Measurements from ENCODE around the gene RABAC1. TPM values are rescaled to one million over a fixed set of nuclear protein-coding genes. Genes with fewer than 3 reads are reported as not detected.

RABAC1 gene
- total and polyA plus RNA-seq, 2 of the 4 experiments (the other 2 are of a cell fraction): 117 to 276 TPM

DNA sequence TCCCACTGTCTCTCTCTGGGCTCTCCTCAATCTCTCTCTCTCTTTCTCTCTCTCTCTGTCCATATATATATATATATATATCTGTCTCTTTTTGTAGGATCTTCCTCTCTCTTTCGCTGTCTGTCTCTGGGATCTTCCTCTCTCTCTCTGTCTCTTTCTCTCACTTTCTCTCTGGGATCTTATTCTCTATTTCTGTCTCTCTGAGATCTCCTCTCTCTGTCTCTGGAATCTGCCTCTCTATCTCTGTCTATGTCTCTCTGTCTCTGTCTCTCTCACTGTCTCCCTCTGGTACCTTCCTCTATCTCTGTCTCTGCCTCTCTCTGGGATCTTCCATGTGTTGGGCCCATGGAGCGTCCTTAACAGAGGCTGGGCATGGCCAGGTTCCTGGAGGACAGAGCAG is 31.5 kb upstream of the RABAC1 start:
- POLR2A ChIA-PET (ENCODE audit: unreplicated experiment): no interaction called here
- H4K91ac ChIP-seq (ENCODE audit: insufficient read depth, low read depth, low read length): no peak overlapping the region
- CTCF ChIA-PET: no interaction called here
- H3K56ac ChIP-seq (ENCODE audit: extremely low read depth, insufficient read depth, low read length): no peak overlapping the region
- H3K4ac ChIP-seq (ENCODE audit: low read depth, low read length): no peak overlapping the region
- H3K4me2 ChIP-seq (ENCODE audit: low read depth, low read length): no peak overlapping the region
- 33% methylated on average over 1 of the region's 2 CpGs; no CpG with 5 or more reads in 1 of the 2 experiments for WGBS, 2 experiments (ENCODE audit: extremely low coverage in 2 of 2, insufficient read length in 1 of 2)
- no peak overlapping the region for H2BK5ac ChIP-seq (ENCODE audit: low read depth, low read length, poor library complexity, severe bottlenecking)
- no TSS peak for BruUV-seq (replicated peaks)
- no peak overlapping the region for H2BK120ac ChIP-seq (ENCODE audit: low read depth, low read length)
- peaks cover 8% of the 10 kb centered on the region; the same call in 1 of the 2 replicates for H3K9me1 ChIP-seq (ENCODE audit: insufficient read depth, low read length)
- DNase-seq (no peak), ATAC-seq (ENCODE audit: low read depth) (no peak)
- no peak overlapping the region for H2BK15ac ChIP-seq (ENCODE audit: low read depth, low read length)
- no peak overlapping the region for H3K23ac ChIP-seq (ENCODE audit: low read depth, low read length)
- no peak overlapping the region for H4K8ac ChIP-seq (ENCODE audit: low read depth in 2 of 2, low read length in 2 of 2)
- H3K9ac ChIP-seq (ENCODE audit: low read depth, low read length): no peak overlapping the region
- no peak overlapping the region for H3K27ac ChIP-seq (ENCODE audit: insufficient read depth, low read length)
- no peaks in the 10 kb centered on the region for H3K79me1 ChIP-seq (ENCODE audit: low read depth in 1 of 2, low read length in 2 of 2)
- H3K27me3 ChIP-seq (ENCODE audit: control insufficient read depth, insufficient read depth, low read length): peaks cover 49% of the 10 kb centered on the region
- no peak overlapping the region for H2AK5ac ChIP-seq (ENCODE audit: low read depth, low read length)
- intact Hi-C loops (cut with micrococcal nuclease): no loop called here
- H4K20me1 ChIP-seq (ENCODE audit: insufficient read depth, low read length): peaks cover 3% of the 10 kb centered on the region; the same call in 1 of the 2 replicates
- no peak overlapping the region for H2AK9ac ChIP-seq (replicated peaks; ENCODE audit: low read depth, low read length, poor library complexity)
- H3K36me3 ChIP-seq (ENCODE audit: control insufficient read depth, insufficient read depth, low read length): no peaks in the 10 kb centered on the region
- no peak for TF ChIP-seq SMC3 (IDR thresholded peaks at IDR 0.05; ENCODE audit: low read depth, low read length)
- no peak for TF ChIP-seq NFE2L2 (IDR thresholded peaks at IDR 0.05; ENCODE audit: low read depth, low read length)
- TF ChIP-seq FOS (IDR thresholded peaks at IDR 0.05; ENCODE audit: low read depth, low read length): no peak
- H3K14ac ChIP-seq (replicated peaks; ENCODE audit: low read depth, low read length): no peak overlapping the region
- H4K5ac ChIP-seq (ENCODE audit: low read depth, low read length): no peak overlapping the region
- no peak overlapping the region for H2AFZ ChIP-seq (replicated peaks; ENCODE audit: low read length, poor library complexity)
- no peak overlapping the region for H3K18ac ChIP-seq (ENCODE audit: low read depth, low read length)
- no peak overlapping the region for H2BK20ac ChIP-seq (ENCODE audit: low read depth, low read length)
- in situ Hi-C loops (cut with MboI; ENCODE audit: low sequenced_read_pairs): no loop called here
- H3K4me3 ChIP-seq (ENCODE audit: insufficient read depth, low read depth, low read length): no peak overlapping the region
- no peaks in the 10 kb centered on the region for H3K4me1 ChIP-seq (ENCODE audit: control insufficient read depth, insufficient read depth, low read length)
- dilution Hi-C loops (cut with HindIII; ENCODE audit: low sequenced_read_pairs, unreplicated experiment): no loop called here
- H3K9me3 ChIP-seq (ENCODE audit: control insufficient read depth, insufficient read depth, low read length): no peaks in the 10 kb centered on the region

Measured in IMR-90 (cell line).